Activated CD8-positive, alpha-beta T cell treated with anti-CD3 and anti-CD28 coated beads for 36 hours (primary cell): ENCODE measurements around the gene CPB2. TPM values are rescaled to one million over a fixed set of nuclear protein-coding genes. Genes with fewer than 3 reads are reported as not detected.

Experiments
- ATAC-seq: fragments of 200-7000 bp; cut with Tn5 transposase; one replicate; pipeline ENCODE4 v1.10.0; 2021; ENCODE audit warnings: mild to moderate bottlenecking, moderate library complexity
- CTCF ChIA-PET: fragments of 350-600 bp; sonication (Branson Sonifier 250); formaldehyde crosslinking; loops from one replicate; lab custom pipeline; 2021; ENCODE audit warnings: antibody characterized with exemption; lab: Charles Lee
- POLR2A ChIA-PET: fragments of 350-600 bp; sonication (Branson Sonifier 250); formaldehyde crosslinking; loops from one replicate; lab custom pipeline; 2021; ENCODE audit warnings: antibody characterized with exemption; lab: Charles Lee
- DNase-seq: peaks from one replicate; pipeline ENCODE4 v3.0.0-alpha.2; 2020
- H3K27ac Mint-ChIP-seq: one replicate; pipeline ENCODE4 v1.8.0; 2021; ENCODE audit warnings: mild to moderate bottlenecking, mixed read lengths
- H3K27me3 Mint-ChIP-seq: one replicate; pipeline ENCODE4 v1.8.0; 2021; ENCODE audit warnings: mixed read lengths
- H3K36me3 Mint-ChIP-seq: one replicate; pipeline ENCODE4 v1.8.0; 2021; ENCODE audit warnings: low read depth, mixed read lengths
- H3K4me1 Mint-ChIP-seq: one replicate; pipeline ENCODE4 v1.8.0; 2021; ENCODE audit warnings: low read depth, mixed read lengths
- H3K4me3 Mint-ChIP-seq: one replicate; pipeline ENCODE4 v1.8.0; 2021; ENCODE audit warnings: mild to moderate bottlenecking, moderate library complexity, mixed read lengths
- H3K9me3 Mint-ChIP-seq: one replicate; pipeline ENCODE4 v1.8.0; 2021; ENCODE audit warnings: mixed read lengths
- intact Hi-C: fragments of 100-400 bp; cut with micrococcal nuclease; formaldehyde crosslinking; loops from one replicate; pipeline ENCODE4 v1.10.0; 2022
- total RNA-seq, 2 experiments: library from RNA; stranded (reverse); gene quantifications; one replicate each; pipeline ENCODE4 v1.2.3, GENCODE V29; 2021
- TF ChIP-seq, protein P1 (sequence below): fragments of 200-600 bp; IDR thresholded peaks from one replicate; pipeline ENCODE4 v1.8.0; 2022; ENCODE audit warnings: antibody characterized with exemption, mild to moderate bottlenecking

The CPB2 gene
- total RNA-seq, 2 experiments from 2014 or later = not detected

DNA sequence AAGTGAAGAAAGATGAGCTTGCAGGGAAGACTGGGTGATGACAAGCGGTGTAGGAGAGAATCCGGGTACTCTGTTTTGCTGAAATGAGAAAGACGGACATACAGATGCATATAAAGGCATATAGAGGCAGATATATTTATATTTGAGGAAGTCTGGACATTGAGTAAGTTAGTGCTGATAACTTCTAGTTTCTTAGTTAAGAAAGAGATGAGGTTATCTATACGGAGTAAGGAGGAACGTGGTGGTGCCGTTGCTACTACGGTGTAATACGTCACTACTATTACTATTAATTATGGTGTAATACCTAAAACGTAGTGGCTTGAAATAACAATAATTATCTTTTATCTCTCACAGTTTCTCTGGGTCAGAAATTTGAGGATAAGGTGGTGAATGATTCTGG is 9.8 kb upstream of the CPB2 start:
- intact Hi-C loops = no loop called here
- ATAC-seq (no peak), DNase-seq (no peak)
- Mint-ChIP-seq H3K9me3 (no peaks in the 10 kb centered on the region), H3K27ac (no peak overlapping the region), H3K36me3 (no peaks in the 10 kb centered on the region), H3K4me3 (no peak overlapping the region), H3K27me3 (peaks cover 6% of the 10 kb centered on the region), H3K4me1 (no peaks in the 10 kb centered on the region)
- CTCF ChIA-PET = interaction anchor here (1.1 kb wide), 1 partner anchor 20 kb away, joined by 3 read pairs; no protein-coding TSS in a partner anchor
- POLR2A ChIA-PET = no interaction called here
- TF ChIP-seq, protein P1, sequence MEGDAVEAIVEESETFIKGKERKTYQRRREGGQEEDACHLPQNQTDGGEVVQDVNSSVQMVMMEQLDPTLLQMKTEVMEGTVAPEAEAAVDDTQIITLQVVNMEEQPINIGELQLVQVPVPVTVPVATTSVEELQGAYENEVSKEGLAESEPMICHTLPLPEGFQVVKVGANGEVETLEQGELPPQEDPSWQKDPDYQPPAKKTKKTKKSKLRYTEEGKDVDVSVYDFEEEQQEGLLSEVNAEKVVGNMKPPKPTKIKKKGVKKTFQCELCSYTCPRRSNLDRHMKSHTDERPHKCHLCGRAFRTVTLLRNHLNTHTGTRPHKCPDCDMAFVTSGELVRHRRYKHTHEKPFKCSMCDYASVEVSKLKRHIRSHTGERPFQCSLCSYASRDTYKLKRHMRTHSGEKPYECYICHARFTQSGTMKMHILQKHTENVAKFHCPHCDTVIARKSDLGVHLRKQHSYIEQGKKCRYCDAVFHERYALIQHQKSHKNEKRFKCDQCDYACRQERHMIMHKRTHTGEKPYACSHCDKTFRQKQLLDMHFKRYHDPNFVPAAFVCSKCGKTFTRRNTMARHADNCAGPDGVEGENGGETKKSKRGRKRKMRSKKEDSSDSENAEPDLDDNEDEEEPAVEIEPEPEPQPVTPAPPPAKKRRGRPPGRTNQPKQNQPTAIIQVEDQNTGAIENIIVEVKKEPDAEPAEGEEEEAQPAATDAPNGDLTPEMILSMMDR = no peak

GRCh38 chr13:46113596-46113995 is 8.8 kb upstream of the CPB2 start:
- H3K9me3 Mint-ChIP-seq = no peaks in the 10 kb centered on the region
- peaks cover 2% of the 10 kb centered on the region for H3K4me1 Mint-ChIP-seq
- peak; percentile 56 for ATAC-seq
- TF ChIP-seq, protein P1 = no peak
- H3K27me3 Mint-ChIP-seq = peaks cover 6% of the 10 kb centered on the region
- no peaks in the 10 kb centered on the region for H3K36me3 Mint-ChIP-seq
- ChIA-PET CTCF (interaction anchor here (1.1 kb wide), 1 partner anchor 19 kb away, joined by 3 read pairs; no protein-coding TSS in a partner anchor), POLR2A (no interaction called here)
- H3K4me3 Mint-ChIP-seq = no peak overlapping the region
- no peak for DNase-seq
- H3K27ac Mint-ChIP-seq = no peak overlapping the region
- intact Hi-C loops = no loop called here

DNA sequence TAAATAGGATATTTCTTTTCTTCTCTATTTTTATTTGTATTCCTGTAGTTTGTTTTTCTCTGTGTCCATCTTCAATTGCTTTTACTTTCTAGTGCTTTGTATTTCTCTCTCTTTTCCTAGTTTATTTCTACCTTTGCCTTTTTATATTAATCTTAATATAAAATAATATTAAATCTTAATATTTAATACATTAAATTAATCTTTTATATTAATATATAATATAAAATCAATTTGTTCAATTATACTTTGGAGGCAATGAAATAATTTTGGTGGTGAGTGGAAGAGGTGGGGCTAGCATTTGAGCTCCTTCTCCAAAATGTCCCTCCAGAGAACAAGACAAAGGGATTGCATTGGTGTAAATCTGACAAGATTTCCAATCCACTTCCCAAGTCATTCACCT is 6.3 kb upstream of the CPB2 start:
- H3K36me3 Mint-ChIP-seq = no peaks in the 10 kb centered on the region
- ChIA-PET POLR2A (no interaction called here), CTCF (interaction anchor here (1.0 kb wide), 1 partner anchor 8 kb away, joined by 3 read pairs; no protein-coding TSS in a partner anchor)
- no peak overlapping the region for H3K27ac Mint-ChIP-seq
- intact Hi-C loops = no loop called here
- no peak overlapping the region for H3K4me3 Mint-ChIP-seq
- TF ChIP-seq, protein P1 = no peak
- H3K9me3 Mint-ChIP-seq = no peaks in the 10 kb centered on the region
- DNase-seq (no peak), ATAC-seq (no peak)
- H3K27me3 Mint-ChIP-seq = peaks cover 9% of the 10 kb centered on the region
- H3K4me1 Mint-ChIP-seq = peaks cover 10% of the 10 kb centered on the region

DNA sequence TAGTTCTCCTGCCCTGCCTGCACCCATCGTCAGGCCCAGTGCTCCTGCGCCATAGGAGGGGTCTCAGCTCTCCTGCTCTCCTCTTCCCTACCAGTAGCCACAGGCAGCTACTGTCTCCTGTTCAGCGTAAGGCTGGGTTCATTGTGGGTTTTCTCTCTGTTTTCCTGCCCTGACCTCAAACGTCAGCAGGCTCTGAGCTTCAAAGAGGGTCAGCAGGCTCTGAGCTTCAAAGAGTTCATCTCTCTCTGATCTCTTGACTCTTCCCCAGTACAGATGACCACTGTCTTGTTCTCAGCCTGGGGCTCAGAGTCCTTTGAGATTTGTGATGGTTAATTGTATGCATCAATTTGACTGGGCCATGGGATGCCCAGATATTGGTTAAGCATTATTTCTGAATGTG is 4.6 kb upstream of the CPB2 start:
- CTCF ChIA-PET = no interaction called here
- Mint-ChIP-seq H3K9me3 (no peaks in the 10 kb centered on the region), H3K27ac (no peak overlapping the region), H3K4me1 (peaks cover 10% of the 10 kb centered on the region), H3K36me3 (no peaks in the 10 kb centered on the region), H3K4me3 (no peak overlapping the region), H3K27me3 (peaks cover 9% of the 10 kb centered on the region)
- POLR2A ChIA-PET = no interaction called here
- TF ChIP-seq, protein P1 = no peak
- intact Hi-C loops = no loop called here
- ATAC-seq = no peak
- DNase-seq = no peak

DNA sequence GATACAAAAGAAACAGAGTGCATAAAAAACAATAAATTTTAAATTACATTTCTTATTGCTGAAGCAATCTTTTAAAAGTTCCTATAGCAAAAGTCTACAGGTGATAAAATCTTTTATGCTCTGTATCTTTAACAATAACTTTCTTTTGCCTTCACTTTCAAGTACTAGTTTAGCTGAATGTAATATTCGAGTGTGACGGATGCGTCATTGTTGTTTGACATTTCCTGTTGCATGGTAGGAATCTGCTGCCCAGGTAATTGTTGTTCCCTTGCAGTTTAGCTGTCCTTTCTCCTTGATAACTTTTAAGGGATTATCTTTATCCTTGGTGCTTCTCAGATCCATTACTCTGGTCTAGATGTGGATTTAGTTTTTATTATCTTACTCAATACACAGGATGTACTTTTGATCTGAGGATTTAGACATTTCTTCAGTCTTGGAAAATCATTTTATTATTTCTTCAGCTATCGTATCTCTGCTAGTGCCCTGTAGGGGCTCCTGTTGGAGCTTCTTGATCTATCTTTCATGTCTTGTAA is 2.1 kb upstream of the CPB2 start:
- Mint-ChIP-seq H3K9me3 (no peaks in the 10 kb centered on the region), H3K36me3 (no peaks in the 10 kb centered on the region), H3K4me1 (peaks cover 10% of the 10 kb centered on the region), H3K4me3 (no peak overlapping the region), H3K27ac (no peak overlapping the region), H3K27me3 (peaks cover 10% of the 10 kb centered on the region)
- ChIA-PET CTCF (interaction anchor here (1.4 kb wide), 2 partner anchors 12 to 100 kb away, joined by 3 read pairs; no protein-coding TSS in a partner anchor), POLR2A (interaction anchor here (0.6 to 1.0 kb wide), 2 partner anchors 16 to 17 kb away, joined by 3 read pairs; no protein-coding TSS in a partner anchor)
- ATAC-seq = no peak
- TF ChIP-seq, protein P1 = no peak
- no peak for DNase-seq
- intact Hi-C loops = no loop called here
